Transverse colon (tissue), 4 donors: ENCODE data around the gene RTN4RL1. TPM values are rescaled to one million over a fixed set of nuclear protein-coding genes. Genes with fewer than 3 reads are reported as not detected.

ENCODE experiments used
- DNase-seq: peaks from one replicate; pipeline ENCODE4 v3.0.0-alpha.2; 2019
- H3K27ac ChIP-seq, 4 donors: fragments of 200-600 bp; sonication (generic); 2 replicates each; pipeline ENCODE4 v1.5.1; 2016 to 2018; ENCODE audit warnings: inconsistent platforms in 4 of 4
- H3K27me3 ChIP-seq: fragments of 200-600 bp; sonication (generic); 2 replicates; pipeline ENCODE4 v1.5.1; 2017; ENCODE audit warnings: inconsistent platforms
- H3K36me3 ChIP-seq, 4 donors: fragments of 200-600 bp; sonication (generic); 2 replicates each; pipeline ENCODE4 v1.5.1; 2017 to 2019; ENCODE audit warnings: inconsistent platforms in 4 of 4
- H3K4me1 ChIP-seq, 4 donors: fragments of 200-600 bp; sonication (generic); 2 replicates each; pipeline ENCODE4 v1.5.1; 2017 to 2020; ENCODE audit warnings: inconsistent platforms in 4 of 4
- H3K4me3 ChIP-seq, 4 donors: fragments of 200-600 bp; sonication (generic); 1 replicate in 1 of 4; 2 replicates in 3 of 4; pipeline versions ENCODE4 v1.5.1 to v1.6.1; 2017 to 2019; ENCODE audit warnings: inconsistent platforms in 4 of 4
- H3K9me3 ChIP-seq, 2 donors: fragments of 200-600 bp; sonication (generic); 2 replicates each; pipeline ENCODE4 v1.5.1; 2017 to 2019; ENCODE audit warnings: inconsistent platforms in 2 of 2
- EP300 ChIP-seq: sonication (generic); formaldehyde crosslinking; IDR thresholded peaks from one replicate; pipeline ENCODE4 v1.6.1; 2017; ENCODE audit warnings: antibody characterized with exemption, low read depth
- POLR2A ChIP-seq: fragments of 450-650 bp; IDR thresholded peaks from one replicate; pipeline ENCODE4 v1.6.1; 2016; ENCODE audit warnings: antibody characterized with exemption, mild to moderate bottlenecking, moderate library complexity
- POLR2AphosphoS5 ChIP-seq, 3 donors: sonication (generic); formaldehyde crosslinking; IDR thresholded peaks; one replicate each; pipeline ENCODE4 v1.6.1; 2016; ENCODE audit warnings: antibody characterized with exemption in 3 of 3
- WGBS, 2 donors: methylation state at CpG; one replicate each; pipeline ENCODE4 v1.1.5; 2018; ENCODE audit warnings: low coverage in 1 of 2; 5-methylcytosine and 5-hydroxymethylcytosine counted together
- in situ Hi-C, 4 donors: fragments of 200-750 bp; cut with MboI; loops; one replicate each; pipeline versions ENCODE4 v1.15.0 to v1.15.1; 2017; ENCODE audit warnings: low sequenced_read_pairs in 3 of 4, low pct_ligation_motif_present in 1 of 4, low pct_unique_long_range_greater_than_20kb in 1 of 4
- intact Hi-C: fragments of 100-400 bp; cut with DNase I; formaldehyde crosslinking; loops from one replicate; pipeline ENCODE4 v1.15.1; 2023; ENCODE audit warnings: low total_unique reads
- total RNA-seq, 4 donors: library from RNA; depleted of rRNA; stranded (reverse); fragments of >200 nt; gene quantifications; one replicate each; pipeline ENCODE4 v1.1.0, GENCODE V29; 2016
- TF ChIP-seq, protein P1 (sequence below), 5 experiments: fragments of 200-600 bp in 3 of 5; fragments of 450-650 bp in 2 of 5; sonication (generic) in 3 of 5; IDR thresholded peaks; 1 replicate in 2 of 5; 2 replicates in 3 of 5; pipeline ENCODE4 v1.5.1; 2016 to 2017; ENCODE audit warnings: antibody characterized with exemption in 5 of 5, inconsistent platforms in 3 of 5, mild to moderate bottlenecking in 2 of 5, moderate library complexity in 1 of 5

The RTN4RL1 gene
- total RNA-seq, 4 donors from 2014 or later, result 0.27 to 0.60 (median 0.48) TPM; not detected in 1

DNA sequence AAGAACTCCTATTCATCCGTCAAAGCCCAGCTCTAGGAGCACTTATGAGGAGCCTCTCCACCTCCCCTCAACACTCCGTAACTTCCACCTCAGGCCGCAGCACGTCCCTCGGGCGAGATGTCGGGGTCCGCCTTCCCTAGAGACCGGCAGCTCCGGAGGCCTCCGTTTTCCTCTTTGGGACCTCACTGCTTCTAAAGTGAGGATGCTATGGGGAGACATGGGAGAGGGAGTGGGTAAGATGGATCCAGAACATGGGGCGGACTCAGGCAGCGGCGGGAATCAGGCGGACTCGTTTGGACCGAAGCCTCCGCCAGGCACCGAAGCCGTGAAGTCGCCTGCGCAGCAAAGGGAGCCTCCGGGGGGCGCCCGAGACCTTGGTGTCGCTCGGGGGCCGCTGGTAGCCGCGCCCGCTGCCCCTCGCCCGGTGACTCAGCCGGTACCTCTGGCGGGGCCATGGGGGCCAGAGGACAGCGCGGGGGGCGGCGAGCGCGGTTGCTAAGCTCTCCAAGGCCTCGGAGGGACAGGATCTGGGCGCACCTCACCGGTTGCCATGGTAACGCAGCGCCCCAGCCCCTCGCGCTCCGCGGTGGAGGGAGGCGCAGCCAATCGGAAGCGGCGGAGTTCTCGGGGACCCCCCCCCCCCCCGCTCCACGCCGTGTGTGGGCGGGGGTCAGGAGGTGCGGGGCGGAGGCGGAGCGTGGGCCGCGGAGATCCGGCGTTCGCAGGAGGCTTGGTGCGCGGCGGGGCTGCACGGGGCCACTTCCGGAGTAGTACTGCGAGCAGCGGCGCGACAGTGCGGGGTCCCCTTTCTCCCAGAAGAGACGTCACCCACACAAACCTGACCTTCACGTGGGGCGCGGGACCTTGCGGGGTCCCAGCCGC lies 28.5 kb upstream of the RTN4RL1 start:
- DNase-seq, result peak; percentile 77
- Histone ChIP-seq H3K4me1 (peaks cover 15 to 73% (median 68%) of the 10 kb centered on the region in 4 donors), H3K27me3 (peaks cover 77% of the 10 kb centered on the region), H3K27ac (peak overlapping the region; percentile 85 to 92 (median 90)), H3K36me3 (no peaks in the 10 kb centered on the region), H3K9me3 (no peaks in the 10 kb centered on the region), H3K4me3 (peak overlapping the region; percentile 24 to 65 (median 40))
- in situ Hi-C loops (loop anchor here in 1 of 4 donors (25.0 kb wide), 1 partner anchor 109 kb away; no protein-coding TSS in a partner anchor), intact Hi-C loops (loop anchor here (5.0 to 10.0 kb wide), 2 partner anchors 121 to 229 kb away; no protein-coding TSS in a partner anchor)
- TF ChIP-seq, protein P1, sequence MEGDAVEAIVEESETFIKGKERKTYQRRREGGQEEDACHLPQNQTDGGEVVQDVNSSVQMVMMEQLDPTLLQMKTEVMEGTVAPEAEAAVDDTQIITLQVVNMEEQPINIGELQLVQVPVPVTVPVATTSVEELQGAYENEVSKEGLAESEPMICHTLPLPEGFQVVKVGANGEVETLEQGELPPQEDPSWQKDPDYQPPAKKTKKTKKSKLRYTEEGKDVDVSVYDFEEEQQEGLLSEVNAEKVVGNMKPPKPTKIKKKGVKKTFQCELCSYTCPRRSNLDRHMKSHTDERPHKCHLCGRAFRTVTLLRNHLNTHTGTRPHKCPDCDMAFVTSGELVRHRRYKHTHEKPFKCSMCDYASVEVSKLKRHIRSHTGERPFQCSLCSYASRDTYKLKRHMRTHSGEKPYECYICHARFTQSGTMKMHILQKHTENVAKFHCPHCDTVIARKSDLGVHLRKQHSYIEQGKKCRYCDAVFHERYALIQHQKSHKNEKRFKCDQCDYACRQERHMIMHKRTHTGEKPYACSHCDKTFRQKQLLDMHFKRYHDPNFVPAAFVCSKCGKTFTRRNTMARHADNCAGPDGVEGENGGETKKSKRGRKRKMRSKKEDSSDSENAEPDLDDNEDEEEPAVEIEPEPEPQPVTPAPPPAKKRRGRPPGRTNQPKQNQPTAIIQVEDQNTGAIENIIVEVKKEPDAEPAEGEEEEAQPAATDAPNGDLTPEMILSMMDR (IDR thresholded peaks at IDR 0.05), result peak; percentile 41 to 55 (median 47)
- TF ChIP-seq EP300, result no peak
- WGBS, 2 donors, result 0 to 7% methylated on average over 1 to 67 of the region's 84 CpGs

DNA sequence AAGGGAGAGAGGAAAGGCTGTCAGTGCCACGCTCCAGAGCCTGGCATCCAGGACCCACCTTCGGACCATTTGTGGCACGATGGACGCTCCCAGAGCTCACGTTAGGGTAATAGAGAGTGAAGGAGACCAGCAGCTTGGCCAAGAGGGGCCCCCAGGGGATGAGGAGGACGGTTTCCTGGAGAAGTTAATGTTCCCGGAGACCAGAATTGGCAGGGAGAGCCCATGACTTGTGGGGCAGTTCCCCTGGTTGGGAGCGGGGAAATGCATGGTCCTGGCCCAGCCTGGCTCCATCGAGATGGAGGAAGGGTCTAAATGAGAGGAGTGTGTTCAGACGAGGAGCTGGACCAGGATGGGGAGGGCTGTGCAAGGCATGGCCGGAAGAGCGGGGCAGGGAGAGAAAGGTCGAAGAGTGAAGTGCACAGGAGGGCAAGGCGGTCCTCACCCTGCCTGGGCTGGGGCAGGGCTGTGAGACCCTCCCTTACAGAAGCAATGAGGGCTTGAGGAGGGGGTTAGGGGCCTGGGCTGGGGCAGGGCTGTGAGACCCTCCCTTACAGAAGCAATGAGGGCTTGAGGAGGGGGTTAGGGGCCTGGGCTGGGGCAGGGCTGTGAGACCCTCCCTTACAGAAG lies 26.9 kb upstream of the RTN4RL1 start:
- in situ Hi-C loops (loop anchor here in 1 of 4 donors (25.0 kb wide), 1 partner anchor 110 kb away; no protein-coding TSS in a partner anchor), intact Hi-C loops (loop anchor here (5.0 to 10.0 kb wide), 2 partner anchors 123 to 230 kb away; no protein-coding TSS in a partner anchor)
- H3K27me3 ChIP-seq, result peaks cover 73% of the 10 kb centered on the region
- no peak for DNase-seq
- no peaks in the 10 kb centered on the region for H3K9me3 ChIP-seq
- H3K4me1 ChIP-seq, result peaks cover 16 to 64% (median 54%) of the 10 kb centered on the region in 4 donors
- H3K27ac ChIP-seq, result peak overlapping the region in 2 of 4 donors; percentile 59 to 64
- TF ChIP-seq EP300, result no peak
- TF ChIP-seq POLR2A, result no peak
- TF ChIP-seq POLR2AphosphoS5 (IDR thresholded peaks at IDR 0.05), result no peak
- TF ChIP-seq, protein P1 (IDR thresholded peaks at IDR 0.05), result no peak
- no peak overlapping the region for H3K4me3 ChIP-seq
- WGBS, 2 donors, result 21 to 46% methylated on average over 2 to 14 of the region's 14 CpGs
- H3K36me3 ChIP-seq, result no peaks in the 10 kb centered on the region

DNA sequence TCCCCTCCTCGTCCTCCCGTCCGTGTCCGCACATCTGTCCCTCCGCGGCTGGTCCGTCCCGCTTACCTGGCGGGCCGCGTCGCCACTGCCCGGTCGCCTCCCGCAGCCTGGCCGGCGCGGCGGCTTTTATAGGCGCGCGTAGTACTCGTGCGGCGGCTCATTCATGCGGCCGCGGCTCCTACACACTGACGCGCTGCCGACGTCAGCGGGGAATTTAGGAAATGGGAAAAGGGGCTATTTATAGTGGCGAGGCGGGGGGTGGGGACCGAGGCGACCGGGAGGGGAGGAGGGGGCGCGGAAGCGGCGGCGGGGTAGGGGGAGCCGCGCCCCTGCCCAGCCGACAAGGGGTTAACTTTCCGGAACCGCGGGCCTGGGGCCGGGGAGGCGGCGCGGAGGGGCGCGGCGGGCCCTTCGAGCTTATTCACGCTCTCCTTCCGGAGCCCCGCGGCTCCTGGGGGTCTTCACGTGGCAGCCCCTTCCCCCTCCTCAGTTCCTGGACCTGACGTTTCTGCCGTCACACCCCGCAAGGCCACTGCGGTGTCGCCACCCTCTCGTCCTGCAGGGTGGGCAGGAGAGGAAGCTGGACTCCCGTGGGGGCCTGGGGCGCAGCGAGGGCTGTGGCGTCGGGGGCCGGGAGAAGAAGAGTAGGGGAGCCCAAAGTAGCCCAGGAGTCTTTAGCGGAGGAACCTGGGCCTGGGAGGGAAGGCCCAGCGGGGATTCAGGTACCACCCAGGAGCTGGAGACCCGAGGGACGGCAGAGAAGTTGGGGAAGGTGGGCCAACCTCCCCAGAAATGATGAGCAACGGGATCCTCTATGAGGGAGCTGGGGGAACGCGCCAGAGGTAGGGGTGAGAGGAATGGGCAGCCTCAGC lies 26.2 kb upstream of the RTN4RL1 start:
- WGBS, 2 donors, result 7 to 49% methylated on average over 5 to 61 of the region's 81 CpGs

More for the DNA sequence above, 26.2 kb upstream of the RTN4RL1 start:
- peak; percentile 37 for DNase-seq
- Histone ChIP-seq H3K4me3 (peak overlapping the region in 3 of 4 donors; percentile 75 to 83 (median 81)), H3K27me3 (peaks cover 66% of the 10 kb centered on the region), H3K36me3 (no peaks in the 10 kb centered on the region), H3K4me1 (peaks cover 16 to 58% (median 48%) of the 10 kb centered on the region in 4 donors), H3K9me3 (no peaks in the 10 kb centered on the region), H3K27ac (peak overlapping the region; percentile 24 to 64 (median 52))
- intact Hi-C loops, result loop anchor here (5.0 to 10.0 kb wide), 2 partner anchors 124 to 231 kb away; no protein-coding TSS in a partner anchor
- no peak for TF ChIP-seq POLR2A
- no peak for TF ChIP-seq EP300
- TF ChIP-seq, protein P1 (IDR thresholded peaks at IDR 0.05), result no peak
- no peak for TF ChIP-seq POLR2AphosphoS5 (IDR thresholded peaks at IDR 0.05)
- in situ Hi-C loops, result loop anchor here in 1 of 4 donors (25.0 kb wide), 1 partner anchor 111 kb away; no protein-coding TSS in a partner anchor
